Measurements from ENCODE around the gene MMP21.

GRCh38 chr10:125762692-125763648 lies 12.7 kb downstream of the MMP21 start:
- TF ChIP-seq ELF4 (IDR thresholded peaks at IDR 0.05) (no peak), HDGF (IDR thresholded peaks at IDR 0.05; ENCODE audit: borderline replicate concordance) (no peak), SP1 (IDR thresholded peaks at IDR 0.05) (no peak), FOXM1 (IDR thresholded peaks at IDR 0.05; ENCODE audit: borderline replicate concordance) (no peak), L3MBTL2 (conservative IDR thresholded peaks at IDR 0.05) (no peak), FOXK2 (IDR thresholded peaks at IDR 0.05) (no peak), FOXA1 (IDR thresholded peaks at IDR 0.05) (no peak)
